ENCODE results near the gene BPIFB6. TPM values are rescaled to one million over a fixed set of nuclear protein-coding genes. Genes with fewer than 3 reads are reported as not detected.

The BPIFB6 gene
- total and polyA plus RNA-seq, 7 donors = not detected

DNA sequence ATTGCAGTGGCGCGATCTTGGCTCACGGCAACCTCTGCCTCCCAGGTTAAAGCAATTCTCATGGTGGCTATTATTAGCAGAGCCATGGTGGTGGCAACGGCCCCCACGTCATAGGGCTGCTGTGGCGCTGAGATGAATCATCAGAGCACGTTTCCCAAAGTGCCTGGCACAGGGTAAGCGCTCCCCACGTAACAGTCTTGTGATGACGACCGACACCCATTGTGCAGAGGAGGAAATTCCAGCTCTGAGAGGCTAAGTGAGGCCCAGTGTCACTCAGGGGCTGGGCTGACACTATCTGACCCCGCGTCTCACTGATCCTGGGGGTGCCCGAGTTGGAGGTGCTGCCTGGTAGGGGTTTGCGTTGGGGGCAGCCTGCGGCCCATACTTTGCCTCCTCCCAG, 43.4 kb upstream of the BPIFB6 start:
- no peaks in the 10 kb centered on the region for H3K9me3 ChIP-seq
- TF ChIP-seq POLR2A (IDR thresholded peaks at IDR 0.05) (no peak), POLR2AphosphoS5 (IDR thresholded peaks at IDR 0.05) (no peak), EP300 (IDR thresholded peaks at IDR 0.05) (no peak), CTCF (IDR thresholded peaks at IDR 0.05) (no peak)
- 75 to 83% methylated on average over 16 of the region's 16 CpGs for WGBS, 2 donors
- no peaks in the 10 kb centered on the region for H3K36me3 ChIP-seq
- H3K4me1 ChIP-seq = no peaks in the 10 kb centered on the region
- H3K27ac ChIP-seq = no peak overlapping the region
- no peak overlapping the region for H3K4me3 ChIP-seq
- intact Hi-C loops (cut with DNase I) = no loop called here
- H3K27me3 ChIP-seq = no peaks in the 10 kb centered on the region
- DNase-seq = no peak

DNA sequence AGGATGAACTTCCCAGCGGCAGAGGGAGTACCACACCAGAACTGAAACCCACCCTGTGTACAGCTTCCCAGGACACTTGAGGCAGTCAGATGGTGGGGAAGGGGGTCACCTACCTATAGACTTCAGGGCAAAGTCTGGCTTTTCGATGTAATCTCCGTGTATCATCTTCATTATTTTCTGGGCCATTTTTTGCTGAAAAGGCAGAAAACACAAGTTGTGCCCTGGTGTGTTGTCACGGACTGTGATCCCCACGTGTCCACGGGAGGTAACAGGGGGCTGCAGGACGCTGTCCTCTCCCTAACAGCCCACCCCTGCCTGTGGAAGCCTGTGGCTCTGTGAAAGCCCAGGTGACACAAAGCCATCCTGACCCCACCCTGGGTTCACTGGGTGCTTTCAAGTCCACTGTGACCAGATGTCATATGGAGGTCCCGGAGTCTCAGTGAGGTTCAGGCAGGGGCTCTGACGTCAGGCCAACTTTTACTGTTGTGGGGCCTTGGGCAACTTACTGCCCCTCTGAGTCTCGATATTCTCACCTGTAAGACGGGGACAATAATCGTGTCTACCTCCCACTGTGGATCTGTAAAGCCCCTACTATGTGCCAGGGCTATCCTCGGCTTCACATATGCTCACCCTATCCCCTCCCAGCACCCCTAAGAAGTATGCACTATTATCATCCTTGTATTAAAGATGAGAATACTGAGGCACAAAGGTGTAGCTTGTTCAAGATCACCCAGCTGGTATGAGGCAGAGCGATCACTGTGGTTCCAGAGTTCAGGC, 41.8 kb upstream of the BPIFB6 start:
- Histone ChIP-seq H3K9me3 (no peaks in the 10 kb centered on the region), H3K36me3 (no peaks in the 10 kb centered on the region), H3K27ac (no peak overlapping the region), H3K4me3 (no peak overlapping the region), H3K27me3 (no peaks in the 10 kb centered on the region), H3K4me1 (no peaks in the 10 kb centered on the region)
- no peak for DNase-seq
- intact Hi-C loops (cut with DNase I) = no loop called here
- TF ChIP-seq CTCF (IDR thresholded peaks at IDR 0.05) (no peak), POLR2A (IDR thresholded peaks at IDR 0.05) (no peak), EP300 (IDR thresholded peaks at IDR 0.05) (no peak), POLR2AphosphoS5 (IDR thresholded peaks at IDR 0.05) (no peak)
- 85 to 91% methylated on average over 14 of the region's 14 CpGs for WGBS, 2 donors

- no peaks in the 10 kb centered on the region for H3K4me1 ChIP-seq
- intact Hi-C loops (cut with DNase I) = no loop called here
- no peak overlapping the region for H3K27ac ChIP-seq
- H3K27me3 ChIP-seq = no peaks in the 10 kb centered on the region
- 66 to 72% methylated on average over 3 of the region's 3 CpGs for WGBS, 2 donors
- DNase-seq = no peak
- no peaks in the 10 kb centered on the region for H3K36me3 ChIP-seq
- TF ChIP-seq POLR2A (IDR thresholded peaks at IDR 0.05) (no peak), EP300 (IDR thresholded peaks at IDR 0.05) (no peak), POLR2AphosphoS5 (IDR thresholded peaks at IDR 0.05) (no peak), CTCF (IDR thresholded peaks at IDR 0.05) (no peak)
- H3K9me3 ChIP-seq = peaks cover 0 to 5% (median 0%) of the 10 kb centered on the region in 4 donors
- H3K4me3 ChIP-seq = no peak overlapping the region
These were observed 41.0 kb upstream of the BPIFB6 start for GRCh38 chr20:32990426-32990825.

DNA sequence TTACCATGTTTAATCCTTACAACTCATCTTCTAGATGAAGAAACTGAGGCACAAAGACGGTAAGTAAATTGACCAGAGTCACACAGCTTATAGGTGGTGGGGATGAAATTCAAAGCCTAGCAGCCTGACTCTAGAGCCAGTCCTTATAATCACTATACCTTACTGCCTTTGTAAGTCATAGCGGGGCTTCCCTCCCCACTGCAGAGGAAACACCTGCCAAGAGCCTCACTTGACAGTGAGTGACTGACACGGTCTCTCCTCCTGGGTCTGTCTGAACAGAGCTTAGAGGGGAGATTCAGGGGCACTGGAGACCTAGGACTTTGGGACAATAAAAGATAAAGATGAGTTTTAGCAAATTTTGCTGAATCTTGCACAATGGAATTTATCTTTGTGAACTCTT, 40.1 kb upstream of the BPIFB6 start:
- no peaks in the 10 kb centered on the region for H3K36me3 ChIP-seq
- intact Hi-C loops (cut with DNase I) = no loop called here
- no peak for DNase-seq
- no peak overlapping the region for H3K4me3 ChIP-seq
- peaks cover 0 to 4% (median 0%) of the 10 kb centered on the region in 3 donors for H3K27me3 ChIP-seq
- H3K4me1 ChIP-seq = no peaks in the 10 kb centered on the region
- TF ChIP-seq CTCF (IDR thresholded peaks at IDR 0.05) (no peak), POLR2AphosphoS5 (IDR thresholded peaks at IDR 0.05) (no peak), EP300 (IDR thresholded peaks at IDR 0.05) (no peak), POLR2A (IDR thresholded peaks at IDR 0.05) (no peak)
- H3K9me3 ChIP-seq = peaks cover 0 to 6% (median 0%) of the 10 kb centered on the region in 4 donors
- WGBS, 2 donors = 51% methylated on average over 3 of the region's 3 CpGs
- no peak overlapping the region for H3K27ac ChIP-seq

Data from sigmoid colon (tissue), 7 donors.